Measurements from ENCODE around the gene RAG2. TPM values are rescaled to one million over a fixed set of nuclear protein-coding genes. Genes with fewer than 3 reads are reported as not detected.

RAG2 gene
- total RNA-seq, 3 donors from 2014 or later, result not detected

GRCh38 chr11:36574486-36574885 is 23.6 kb downstream of the RAG2 start:
- no peaks in the 10 kb centered on the region for H3K36me3 ChIP-seq (ENCODE audit: low read depth)
- no peaks in the 10 kb centered on the region for H3K9me3 ChIP-seq
- DNase-seq (no peak), ATAC-seq (no peak)
- intact Hi-C loops (cut with DNase I, micrococcal nuclease), result no loop called here
- no peaks in the 10 kb centered on the region for H3K4me1 ChIP-seq (ENCODE audit: low read depth)
- H3K4me3 ChIP-seq, result no peak overlapping the region
- TF ChIP-seq CTCF (IDR thresholded peaks at IDR 0.05), result no peak

- ATAC-seq, result no peak
- no peak overlapping the region for H3K4me3 ChIP-seq
- intact Hi-C loops (cut with DNase I, micrococcal nuclease), result no loop called here
- TF ChIP-seq CTCF (IDR thresholded peaks at IDR 0.05), result no peak
- no peaks in the 10 kb centered on the region for H3K9me3 ChIP-seq
- no peaks in the 10 kb centered on the region for H3K36me3 ChIP-seq (ENCODE audit: low read depth)
- H3K4me1 ChIP-seq (ENCODE audit: low read depth), result no peaks in the 10 kb centered on the region
- no peak for DNase-seq
Observed at GRCh38 chr11:36569095-36569494, 28.9 kb downstream of the RAG2 start.

- no peak for TF ChIP-seq CTCF (IDR thresholded peaks at IDR 0.05)
Observed at GRCh38 chr11:36567694-36568093, 30.3 kb downstream of the RAG2 start, which contains the start of gene RAG1. TSS of gene RAG1 (plus strand) at chr11:36568007. CDS start at chr11:36573305, 5,298 bp downstream.

GRCh38 chr11:36566407-36567053 is 31.5 kb downstream of the RAG2 start:
- no peak for TF ChIP-seq CTCF (IDR thresholded peaks at IDR 0.05)
- H3K4me1 ChIP-seq (ENCODE audit: low read depth), result no peaks in the 10 kb centered on the region
- no peaks in the 10 kb centered on the region for H3K9me3 ChIP-seq
- intact Hi-C loops (cut with DNase I, micrococcal nuclease), result no loop called here
- ATAC-seq, result no peak
- no peak for DNase-seq
- no peak overlapping the region for H3K4me3 ChIP-seq
- no peaks in the 10 kb centered on the region for H3K36me3 ChIP-seq (ENCODE audit: low read depth)

More at GRCh38 chr11:36567694-36568093, 30.3 kb downstream of the RAG2 start, which contains the start of gene RAG1:
- Histone ChIP-seq H3K4me3 (no peak within 1 kb of the TSS), H3K9me3 (no peaks in the 10 kb centered on the region), H3K36me3 (ENCODE audit: low read depth) (no peaks in the 10 kb centered on the region), H3K4me1 (ENCODE audit: low read depth) (no peaks in the 10 kb centered on the region)
- DNase-seq (no peak), ATAC-seq (no peak)
- intact Hi-C loops (cut with DNase I, micrococcal nuclease), result no loop called here

GRCh38 chr11:36565031-36565610 is 32.9 kb downstream of the RAG2 start:
- ATAC-seq (no peak), DNase-seq (no peak)
- intact Hi-C loops (cut with DNase I, micrococcal nuclease), result no loop called here
- TF ChIP-seq CTCF (IDR thresholded peaks at IDR 0.05), result no peak
- H3K4me3 ChIP-seq, result no peak overlapping the region
- H3K4me1 ChIP-seq (ENCODE audit: low read depth), result no peaks in the 10 kb centered on the region
- H3K9me3 ChIP-seq, result no peaks in the 10 kb centered on the region
- H3K36me3 ChIP-seq (ENCODE audit: low read depth), result no peaks in the 10 kb centered on the region
